ENCODE data around the gene AHCYL2.

GRCh38 chr7:129458171-129458570 lies 233.3 kb downstream of the AHCYL2 start:
- TF ChIP-seq CTCF (IDR thresholded peaks at IDR 0.05 in 2 of 3, conservative IDR thresholded peaks at IDR 0.05 in 1 of 3; ENCODE audit: borderline replicate concordance in 1 of 3, insufficient read depth in 1 of 3, low read depth in 2 of 3, low read length in 2 of 3) (no peak), REST (IDR thresholded peaks at IDR 0.05; ENCODE audit: low read depth) (no peak), ZNF274 (IDR thresholded peaks at IDR 0.05; ENCODE audit: low read depth, low read length) (no peak), SRF (IDR thresholded peaks at IDR 0.05; ENCODE audit: low read depth) (no peak), FOSL1 (IDR thresholded peaks at IDR 0.05; ENCODE audit: low read depth) (no peak), POLR2AphosphoS5 (IDR thresholded peaks at IDR 0.05; ENCODE audit: low read depth, low read length) (no peak), YY1 (IDR thresholded peaks at IDR 0.05; ENCODE audit: extremely low read depth, insufficient replicate concordance, low read depth, low read length) (no peak), POLR2A (IDR thresholded peaks at IDR 0.05; ENCODE audit: borderline replicate concordance, extremely low read depth, insufficient read depth, insufficient read length) (no peak), EZH2 (IDR thresholded peaks at IDR 0.05) (no peak), SP1 (IDR thresholded peaks at IDR 0.05; ENCODE audit: low read depth) (no peak), ATF3 (IDR thresholded peaks at IDR 0.05) (no peak), SIN3A (IDR thresholded peaks at IDR 0.05; ENCODE audit: low read depth) (no peak)

All from HCT116 (cell line).